Body of pancreas (tissue), 4 donors: ENCODE results near the gene IGSF3.
"Not testable (repeated sequence)": the region's sequence is repeated elsewhere in the genome, so short reads cannot be mapped to it uniquely, and the experiment has no call there.

Source experiments
- POLR2A ChIP-seq, 3 donors: fragments of 450-650 bp; IDR thresholded peaks; one replicate each; pipeline ENCODE4 v1.6.1; 2016; ENCODE audit warnings: antibody characterized with exemption in 3 of 3, mild to moderate bottlenecking in 2 of 3
- TF ChIP-seq, protein P1 (sequence below), 7 experiments: fragments of 450-650 bp in 4 of 7; fragments of 200-600 bp in 3 of 7; sonication (generic) in 3 of 7; IDR thresholded peaks; one replicate each; pipeline ENCODE4 v1.5.1; 2016 to 2019; ENCODE audit warnings: antibody characterized with exemption in 7 of 7

DNA sequence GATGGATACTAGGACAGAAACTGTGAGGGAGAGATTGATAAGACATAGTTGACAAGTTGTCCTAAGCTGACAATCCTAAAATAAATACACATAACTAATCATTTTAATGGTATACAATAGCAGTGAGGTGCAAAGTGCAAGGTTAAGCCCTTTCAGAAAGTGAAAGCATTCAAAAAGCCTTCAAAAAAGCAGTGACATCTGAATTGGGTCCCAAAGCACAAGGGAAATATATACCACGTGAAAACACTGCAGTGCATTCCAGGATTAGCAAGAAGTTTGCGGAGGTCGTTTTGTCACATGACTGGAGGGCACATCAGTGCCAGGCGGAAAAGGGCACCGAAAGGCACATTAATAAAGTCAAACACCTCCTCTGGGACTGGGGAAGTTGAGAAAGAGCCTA lies 42.4 kb downstream of the IGSF3 start:
- not testable (repeated sequence) for TF ChIP-seq POLR2A (IDR thresholded peaks at IDR 0.05)
- TF ChIP-seq, protein P1, sequence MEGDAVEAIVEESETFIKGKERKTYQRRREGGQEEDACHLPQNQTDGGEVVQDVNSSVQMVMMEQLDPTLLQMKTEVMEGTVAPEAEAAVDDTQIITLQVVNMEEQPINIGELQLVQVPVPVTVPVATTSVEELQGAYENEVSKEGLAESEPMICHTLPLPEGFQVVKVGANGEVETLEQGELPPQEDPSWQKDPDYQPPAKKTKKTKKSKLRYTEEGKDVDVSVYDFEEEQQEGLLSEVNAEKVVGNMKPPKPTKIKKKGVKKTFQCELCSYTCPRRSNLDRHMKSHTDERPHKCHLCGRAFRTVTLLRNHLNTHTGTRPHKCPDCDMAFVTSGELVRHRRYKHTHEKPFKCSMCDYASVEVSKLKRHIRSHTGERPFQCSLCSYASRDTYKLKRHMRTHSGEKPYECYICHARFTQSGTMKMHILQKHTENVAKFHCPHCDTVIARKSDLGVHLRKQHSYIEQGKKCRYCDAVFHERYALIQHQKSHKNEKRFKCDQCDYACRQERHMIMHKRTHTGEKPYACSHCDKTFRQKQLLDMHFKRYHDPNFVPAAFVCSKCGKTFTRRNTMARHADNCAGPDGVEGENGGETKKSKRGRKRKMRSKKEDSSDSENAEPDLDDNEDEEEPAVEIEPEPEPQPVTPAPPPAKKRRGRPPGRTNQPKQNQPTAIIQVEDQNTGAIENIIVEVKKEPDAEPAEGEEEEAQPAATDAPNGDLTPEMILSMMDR (IDR thresholded peaks at IDR 0.05) = not testable (repeated sequence)
